ENCODE measurements around the gene DDAH1.

DDAH1 gene

DNA sequence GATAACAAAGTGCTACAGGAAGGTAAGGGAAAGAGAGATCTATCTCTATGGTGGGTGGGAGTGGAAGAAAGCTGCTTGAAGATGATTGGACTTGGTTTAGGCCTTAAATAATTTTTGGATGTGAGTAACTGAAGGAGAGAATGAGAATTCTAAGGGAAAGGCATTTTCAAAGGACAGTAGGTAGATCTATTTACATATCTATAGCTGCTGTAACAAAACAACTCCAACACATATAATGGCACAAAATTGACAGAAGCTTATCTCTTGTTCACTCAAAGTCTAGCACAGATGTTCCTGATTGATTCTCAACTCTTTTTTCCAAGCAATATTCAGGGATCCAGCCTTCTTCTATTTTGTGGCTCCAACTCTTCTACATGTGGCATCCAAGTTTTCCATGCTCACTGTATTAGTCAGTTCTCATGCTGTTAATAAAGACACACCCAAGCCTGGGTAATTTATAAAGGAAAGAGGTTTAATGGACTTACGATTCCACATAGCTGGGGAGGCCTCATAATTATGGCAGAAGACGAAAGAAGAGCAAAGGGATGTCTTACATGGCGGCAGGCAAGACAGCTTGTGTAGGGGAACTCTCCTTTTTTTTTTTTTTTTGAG, 3.1 kb upstream of the DDAH1 start:
- no peak for DNase-seq

DNA sequence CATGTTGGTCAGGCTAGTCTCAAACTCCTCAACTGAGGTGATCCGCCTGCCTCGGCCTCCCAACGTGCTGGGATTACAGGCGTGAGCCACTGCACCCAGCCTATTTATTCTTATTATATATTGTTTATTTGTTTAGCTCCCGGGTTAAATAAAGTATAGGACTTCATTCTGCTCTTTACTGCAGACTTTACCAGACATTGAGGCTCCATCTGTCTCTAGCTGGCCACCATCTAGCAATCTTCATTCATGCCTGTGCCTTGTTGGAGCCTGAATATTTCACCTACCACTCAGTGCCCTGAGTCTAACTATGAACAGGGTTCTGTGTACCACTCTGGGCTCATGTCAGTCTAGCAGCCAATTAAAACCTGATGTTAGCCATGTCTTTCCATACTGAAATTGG, 2.1 kb upstream of the DDAH1 start:
- no peak for DNase-seq

DNA sequence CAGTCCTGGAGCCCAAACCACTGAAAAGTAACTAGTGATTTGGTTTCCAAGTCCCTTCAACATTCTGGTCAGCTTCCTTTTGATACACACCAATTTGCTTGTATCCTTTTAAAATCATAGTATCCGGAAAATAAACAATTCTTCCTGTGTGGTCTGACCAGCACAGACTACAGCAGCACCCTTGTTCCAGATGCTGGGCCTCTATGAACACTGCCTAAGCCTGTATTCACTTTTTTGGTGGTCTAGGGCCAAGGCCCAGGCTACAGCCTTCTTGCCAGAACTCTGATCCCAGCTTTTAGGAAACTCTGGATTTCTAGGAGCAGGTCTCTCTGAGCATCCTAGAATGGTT, 801 bp upstream of the DDAH1 start:
- no peak for DNase-seq

DNA sequence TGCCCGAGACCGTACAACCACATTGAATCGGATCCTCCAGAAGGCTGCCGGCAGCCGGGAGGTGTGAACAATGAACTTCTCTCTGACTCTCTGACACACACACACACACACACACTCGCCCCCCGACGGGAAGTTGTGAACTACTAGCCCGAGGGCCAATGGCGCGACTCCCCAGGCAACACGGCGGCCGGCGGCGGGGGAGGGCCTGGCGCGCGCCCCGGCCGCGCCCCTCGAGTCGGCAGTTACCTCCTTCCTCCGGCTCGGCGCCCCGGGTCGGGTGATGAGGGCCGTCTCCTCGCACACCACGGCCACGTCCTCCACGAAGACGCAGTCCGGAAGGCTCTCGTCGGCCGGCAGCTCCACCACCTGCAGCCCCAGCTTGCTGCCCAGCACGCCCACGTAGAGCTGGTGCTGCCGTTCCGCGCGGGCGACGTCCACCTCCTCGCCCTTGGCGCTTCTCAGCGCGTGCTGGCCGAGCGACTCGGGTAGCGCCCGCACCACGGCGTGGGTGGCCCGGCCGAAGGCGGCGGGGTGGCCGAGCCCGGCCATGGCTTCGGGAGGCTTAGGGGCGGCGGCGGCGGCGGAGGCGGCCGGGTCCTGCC, 361 bp downstream of the DDAH1 start:
- no peak for DNase-seq

DNA sequence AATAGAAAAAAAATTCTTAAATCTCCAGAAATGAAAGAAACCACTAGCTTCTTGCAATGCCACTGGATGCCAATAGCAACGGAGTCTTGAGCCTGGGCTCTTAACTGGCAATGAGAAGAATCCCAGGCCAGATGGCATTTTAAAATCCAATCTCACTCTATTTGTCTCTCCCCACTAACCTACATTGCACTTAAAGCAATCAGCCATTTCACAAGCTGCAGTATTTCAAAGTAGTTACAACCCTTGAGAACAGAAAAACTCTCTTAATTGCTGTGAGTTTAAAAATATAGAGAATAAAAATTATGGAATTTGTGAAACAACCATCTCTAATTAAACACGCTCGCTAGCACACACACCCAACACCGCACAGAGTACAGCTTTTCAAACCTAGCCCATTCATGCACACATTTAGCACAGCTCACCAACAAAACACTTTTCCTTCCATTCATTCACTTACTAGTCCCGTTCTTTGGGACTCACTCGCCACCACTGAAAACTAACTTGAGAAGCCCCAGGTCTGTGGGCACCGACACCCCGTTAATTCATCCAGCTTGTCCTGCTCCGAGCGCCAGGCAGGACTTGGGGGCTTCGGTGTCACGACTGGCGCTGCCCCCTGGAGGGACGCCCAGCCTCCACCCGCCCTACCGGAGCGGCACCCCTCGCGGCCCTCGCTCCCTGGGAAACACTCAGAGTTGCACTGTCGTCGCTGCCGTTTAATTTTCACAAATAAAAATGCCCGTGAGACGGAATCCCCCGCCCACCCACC, 1.0 kb downstream of the DDAH1 start:
- DNase-seq: no peak

DNA sequence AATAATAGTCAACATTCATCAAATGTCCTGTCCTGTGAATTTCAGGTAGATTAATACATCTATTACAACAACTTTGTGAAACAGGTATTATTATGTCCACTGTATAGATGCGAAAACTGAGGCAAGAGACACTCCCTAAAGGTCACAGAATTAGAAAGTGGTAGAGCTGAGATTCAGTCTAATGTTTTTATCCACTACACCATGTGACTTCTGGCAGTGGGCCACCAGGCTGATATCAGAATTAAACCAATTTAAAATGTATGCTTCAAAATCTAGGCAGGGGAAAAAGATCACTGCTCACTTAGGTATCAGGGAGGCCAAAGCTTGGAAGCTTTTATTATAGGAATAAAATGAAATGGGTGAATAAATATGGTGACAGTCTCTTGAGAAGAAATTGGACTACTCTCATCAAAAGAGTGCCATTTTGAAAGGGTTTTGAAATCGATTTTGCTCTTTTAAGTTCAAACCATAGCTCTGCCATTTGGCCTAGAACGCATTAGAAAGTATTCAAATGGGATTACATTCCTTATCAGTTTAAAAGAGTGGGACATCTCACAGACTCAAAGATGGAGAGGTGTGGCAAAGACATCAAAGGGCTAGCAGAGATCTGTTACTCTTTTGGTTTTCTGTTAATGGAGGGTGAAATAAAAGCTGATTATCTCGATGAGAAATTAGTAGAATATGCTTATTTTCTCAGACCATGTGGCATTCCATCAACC, 1.9 kb downstream of the DDAH1 start:
- DNase-seq: no peak

DNA sequence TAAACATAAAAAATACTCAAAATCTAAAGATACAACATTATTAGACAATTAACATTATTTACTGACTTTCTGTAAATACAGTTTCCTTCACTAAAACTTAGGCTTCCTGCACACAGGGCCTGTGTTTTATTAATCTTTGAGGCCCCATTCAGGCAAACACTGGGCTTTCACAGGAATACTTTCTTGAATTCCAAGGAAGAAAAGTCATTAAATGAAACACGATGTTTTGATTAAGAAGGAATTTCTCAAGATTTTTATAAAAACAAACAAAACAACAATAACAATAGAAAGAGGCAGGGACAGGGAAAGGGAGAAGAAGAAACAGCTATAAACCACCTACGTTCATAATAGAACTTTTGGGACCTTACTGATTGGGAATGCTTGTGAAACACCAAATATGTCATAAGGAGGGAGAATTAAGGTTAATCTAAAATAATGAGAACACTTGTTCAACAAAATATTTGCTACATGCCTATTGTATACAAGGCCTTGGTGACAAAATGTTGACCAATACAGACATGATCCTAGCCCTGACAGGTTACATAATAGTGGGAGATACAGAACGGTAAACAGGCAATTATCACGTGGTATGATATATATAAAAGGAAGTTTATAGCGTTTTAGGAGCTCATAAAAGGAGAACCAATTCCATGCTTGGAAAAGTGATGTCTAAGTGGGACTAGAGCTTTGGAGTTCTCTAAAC, 3.6 kb downstream of the DDAH1 start:
- DNase-seq: no peak

DNA sequence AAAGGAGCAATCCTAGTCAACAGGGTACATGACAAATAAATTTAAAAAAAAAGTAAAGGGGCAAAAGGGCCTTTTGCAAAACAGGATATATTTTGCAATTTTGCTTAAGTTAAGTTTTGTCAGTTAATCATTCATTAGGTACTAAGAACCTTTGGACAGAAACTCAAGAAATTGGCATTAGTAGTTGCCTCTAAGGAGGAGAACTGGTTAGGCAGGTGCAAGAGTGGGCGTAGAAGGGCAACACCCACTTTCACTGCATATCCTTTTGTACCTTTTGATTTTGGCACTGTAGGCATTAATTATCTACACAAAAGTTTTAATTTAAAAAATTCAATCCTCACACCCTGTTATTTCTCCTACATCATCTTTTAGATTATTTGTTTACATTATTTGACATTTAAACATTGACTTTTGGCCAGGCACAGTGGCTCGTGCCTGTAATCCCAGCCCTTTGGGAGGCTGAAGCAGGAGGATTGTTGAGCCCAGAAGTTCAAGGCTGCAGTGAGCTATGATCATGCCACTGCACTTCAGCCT, 4.3 kb downstream of the DDAH1 start:
- no peak for DNase-seq

DNA sequence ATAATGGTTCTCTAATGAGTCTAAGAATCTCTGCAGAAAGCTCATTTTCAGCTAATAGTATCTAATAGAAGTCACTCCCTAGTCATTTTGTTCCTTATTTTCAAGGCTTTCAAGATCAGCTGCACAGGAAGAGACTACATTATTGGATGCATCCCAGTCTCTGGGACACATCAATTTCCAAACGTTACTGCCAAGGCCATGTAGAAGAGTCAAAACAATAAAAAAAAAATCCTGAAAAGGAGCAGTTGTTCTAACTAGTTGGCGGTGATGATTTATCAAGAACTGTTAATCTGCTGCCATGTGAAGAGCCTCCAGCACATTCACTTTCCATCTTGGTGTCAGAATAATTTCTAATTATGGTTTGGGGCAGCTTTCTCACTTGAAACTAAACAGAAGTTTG, 5.7 kb downstream of the DDAH1 start:
- no peak for DNase-seq

DNA sequence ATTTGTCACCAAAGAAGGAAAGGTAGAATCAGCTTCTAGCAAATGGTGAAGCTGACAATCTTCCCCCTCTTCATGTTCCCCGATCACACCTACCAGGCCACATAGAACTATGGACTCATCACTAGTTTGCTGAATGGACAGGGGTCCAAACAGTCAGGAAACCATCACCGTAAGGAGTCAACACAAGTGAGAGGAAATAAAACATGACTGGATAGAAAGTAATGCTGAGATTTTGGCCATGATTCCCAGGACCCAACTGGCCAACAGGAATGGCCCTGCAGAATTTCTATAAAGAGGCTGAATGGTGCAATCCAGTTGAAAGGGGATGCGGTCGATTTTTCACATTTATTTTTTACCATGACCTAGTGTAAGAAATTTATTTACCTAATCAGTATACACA, 10.7 kb downstream of the DDAH1 start:
- no peak for DNase-seq

DNA sequence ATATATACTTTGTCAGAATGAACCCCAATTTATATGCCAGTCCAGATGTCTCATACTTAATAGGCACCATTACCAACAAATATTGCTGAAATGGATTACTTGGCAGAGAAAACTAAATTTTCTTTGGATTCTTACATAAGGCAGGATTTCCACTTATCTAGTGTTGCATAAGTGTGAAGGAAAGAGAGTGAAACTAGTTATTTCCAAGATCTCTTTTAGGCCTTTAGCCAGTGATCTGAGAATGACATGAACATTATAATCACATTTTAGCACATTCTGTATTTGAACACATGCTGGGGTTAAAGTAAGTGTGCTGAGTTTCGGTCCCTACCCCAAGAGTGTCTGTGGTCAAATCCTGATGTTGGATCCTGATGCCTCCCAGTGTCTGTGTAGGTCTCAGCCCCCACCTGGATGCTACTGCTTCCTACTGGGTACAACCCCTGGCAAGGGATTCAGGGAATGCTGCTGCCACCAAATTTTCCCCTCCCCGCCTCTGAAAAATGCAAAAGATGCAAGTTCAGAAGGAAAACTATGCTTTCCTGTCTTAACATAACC, 11.2 kb downstream of the DDAH1 start:
- DNase-seq: no peak

DNA sequence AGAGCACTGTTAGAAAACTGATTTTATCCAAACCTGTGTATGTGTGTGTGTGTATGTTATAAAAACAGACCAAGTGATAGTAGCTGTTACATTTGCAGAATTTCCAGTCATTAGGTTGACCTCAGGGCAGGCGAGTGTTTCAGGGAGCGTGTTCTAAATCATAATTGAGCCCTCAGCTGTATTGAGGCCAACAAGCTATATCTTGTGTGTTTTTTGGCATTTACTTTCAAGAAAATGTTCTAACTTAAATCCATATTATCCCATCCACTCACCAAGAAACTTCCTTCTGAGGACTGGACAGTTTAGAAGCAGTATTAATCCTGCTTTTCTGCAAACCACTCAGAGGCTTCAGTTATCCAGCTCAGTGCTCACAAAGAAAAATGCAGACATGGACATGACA, 12.0 kb downstream of the DDAH1 start:
- no peak for DNase-seq

DNA sequence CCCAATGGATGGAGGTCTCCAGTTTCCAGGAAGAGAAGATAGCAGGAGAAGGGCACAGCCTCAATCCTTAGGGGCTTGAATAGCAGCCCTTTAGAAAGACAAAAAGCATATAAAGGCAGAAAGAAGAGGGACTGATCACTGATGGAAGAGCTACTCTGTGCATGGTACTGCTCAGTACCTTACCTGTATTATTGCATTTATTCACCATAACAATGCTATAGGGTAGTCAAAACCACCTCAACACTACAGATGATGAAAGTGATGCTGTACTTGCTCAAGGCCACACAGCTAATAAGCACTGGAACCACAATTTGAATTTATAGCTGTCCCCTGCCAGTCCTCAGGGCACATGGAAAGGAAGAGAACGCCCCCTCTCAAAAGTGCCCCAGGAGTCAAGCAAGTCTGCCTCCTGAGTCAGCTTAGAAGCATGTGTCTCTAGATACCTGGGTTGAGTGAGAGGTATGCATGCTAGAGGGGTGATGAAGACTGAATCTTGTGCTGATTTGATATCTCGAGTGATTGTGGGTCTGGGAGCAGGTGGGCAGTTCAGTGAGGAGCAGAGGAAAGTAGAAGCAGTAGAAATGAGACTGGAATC, 13.6 kb downstream of the DDAH1 start:
- DNase-seq: no peak

DNA sequence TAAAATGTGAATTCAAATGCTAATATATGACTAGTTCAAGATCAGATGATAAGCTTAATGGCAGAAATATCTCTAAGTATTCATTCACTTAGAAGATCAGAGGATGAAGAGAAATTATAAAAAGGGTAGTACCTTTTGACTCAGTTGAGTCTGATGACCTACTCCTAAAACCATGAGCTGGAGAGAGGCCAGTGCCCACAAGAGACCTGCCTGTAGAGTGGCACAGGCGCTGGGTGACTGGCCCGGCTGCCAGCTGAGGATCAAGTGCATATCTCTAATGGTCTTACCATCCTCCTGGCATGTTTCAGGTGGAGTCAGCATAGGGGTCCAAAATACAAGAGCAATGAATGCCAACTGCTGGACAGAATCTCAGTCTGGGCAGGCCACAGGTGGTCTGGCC, 14.1 kb downstream of the DDAH1 start:
- no peak for DNase-seq

DNA sequence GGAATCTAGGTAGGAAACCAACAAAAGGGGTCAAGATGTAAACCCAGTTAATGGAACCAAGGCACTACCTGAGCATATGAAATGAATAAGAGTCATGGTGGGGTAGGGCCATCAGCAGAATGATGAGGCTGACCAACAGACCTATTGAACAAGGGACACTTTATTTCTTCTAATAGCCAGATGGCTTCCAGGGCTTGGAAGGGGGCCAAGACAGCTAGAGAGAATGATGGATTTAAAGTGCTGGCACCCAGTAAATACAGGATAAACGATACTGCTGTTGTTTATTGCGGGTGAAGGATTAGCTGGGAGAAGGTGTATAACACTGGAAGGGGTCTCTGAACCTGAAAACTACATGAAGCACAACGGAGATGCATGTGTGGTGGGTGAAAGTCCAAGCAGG, 15.6 kb downstream of the DDAH1 start:
- DNase-seq: no peak

DNA sequence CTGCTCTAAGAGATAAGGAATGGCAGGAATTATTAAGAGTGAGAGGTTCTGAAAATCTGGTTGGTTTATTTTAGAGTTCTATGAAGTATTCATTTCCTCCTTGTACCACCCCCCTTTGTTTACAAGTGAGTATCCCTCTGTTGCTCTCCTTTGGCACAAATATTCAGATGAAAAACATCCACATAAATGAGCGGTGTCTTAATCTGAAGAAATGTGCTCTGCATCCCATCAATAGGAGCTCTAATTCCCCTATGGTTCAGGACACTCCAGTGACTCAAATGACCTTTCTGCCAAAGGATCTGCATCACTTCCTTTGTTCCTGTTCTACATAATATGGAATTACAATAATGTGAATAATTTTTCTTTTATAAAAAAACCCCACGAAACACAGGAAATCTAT, 16.6 kb downstream of the DDAH1 start:
- DNase-seq: no peak

DNA sequence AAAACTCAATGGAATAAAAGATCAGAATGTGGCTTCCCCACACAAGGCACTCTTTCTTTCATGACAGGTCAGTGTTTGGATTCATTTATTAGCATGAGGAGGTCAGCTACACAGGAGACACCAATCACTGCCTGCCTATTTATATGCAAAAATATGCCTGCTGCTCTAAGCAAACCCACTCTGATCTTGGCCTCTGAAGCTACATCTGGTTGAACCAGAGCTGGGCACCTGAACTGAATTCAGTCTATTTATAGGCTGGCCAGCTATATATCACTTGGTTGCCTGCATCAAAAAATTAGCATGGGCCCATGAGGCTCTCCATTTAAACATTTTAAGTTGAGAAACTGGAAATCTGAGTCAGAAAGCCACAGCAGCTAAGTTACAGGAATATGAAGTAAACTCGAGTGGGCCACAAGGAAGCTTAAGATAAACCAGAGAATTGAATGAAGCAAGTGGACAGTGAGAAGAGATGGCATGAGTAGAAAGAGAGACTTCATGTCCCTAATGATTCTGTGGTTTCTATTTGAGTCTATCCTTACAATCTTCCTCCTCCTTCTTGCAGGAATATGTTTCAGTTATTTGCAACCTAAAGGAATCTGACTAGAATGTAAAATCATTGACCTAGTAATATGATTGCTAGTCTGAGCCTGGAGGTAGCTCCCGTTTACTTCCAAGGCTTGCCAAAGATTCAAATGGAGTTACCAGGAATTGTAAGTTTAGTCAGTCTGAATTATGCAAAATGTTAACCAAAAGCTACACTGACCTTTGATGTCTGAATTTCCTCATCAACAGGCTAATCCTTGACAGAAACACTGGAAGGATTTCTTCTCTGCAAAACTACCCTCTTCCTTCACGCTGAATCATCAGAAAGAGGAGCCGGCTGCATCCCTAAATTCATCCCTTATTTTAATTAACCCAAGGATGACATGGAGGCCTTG, 17.7 kb downstream of the DDAH1 start:
- DNase-seq: no peak

DNA sequence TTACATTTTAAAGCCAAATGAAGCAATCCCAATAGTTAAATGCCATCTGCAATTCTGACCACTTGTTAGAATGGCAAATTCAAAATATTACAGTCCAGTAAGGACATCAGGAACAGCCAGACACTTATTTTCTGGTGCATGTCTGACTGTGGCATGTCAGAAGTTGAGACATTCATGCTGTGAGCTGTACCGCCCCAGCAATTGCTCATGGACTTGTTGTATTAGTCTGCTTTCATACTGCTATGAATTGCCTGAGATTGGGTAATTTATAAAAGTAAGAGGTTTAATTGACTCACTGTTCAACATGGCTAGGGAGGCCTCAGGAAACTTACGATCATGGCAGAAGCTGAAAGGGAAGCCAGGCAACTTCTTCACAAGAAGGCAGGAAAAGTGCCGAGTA, 19.1 kb downstream of the DDAH1 start:
- DNase-seq: no peak

DNA sequence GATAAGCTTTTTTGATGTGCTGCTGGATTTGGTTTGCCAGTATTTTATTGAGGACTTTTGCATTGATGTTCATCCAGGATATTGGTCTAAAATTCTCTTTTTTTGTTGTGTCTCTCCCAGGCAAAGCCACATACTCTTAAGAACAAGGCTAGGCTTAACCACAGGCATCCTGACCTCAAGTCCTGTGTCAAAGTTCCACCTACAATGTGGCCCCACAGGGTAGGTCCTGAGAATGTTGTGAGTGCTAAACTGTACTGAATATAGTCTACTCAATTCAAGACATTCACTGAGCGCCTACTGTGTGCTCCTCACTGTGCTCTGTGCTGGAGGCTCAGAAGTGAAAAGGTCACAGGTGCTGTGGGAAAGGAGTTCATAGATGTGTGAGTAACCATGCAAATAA, 20.6 kb downstream of the DDAH1 start:
- no peak for DNase-seq

DNA sequence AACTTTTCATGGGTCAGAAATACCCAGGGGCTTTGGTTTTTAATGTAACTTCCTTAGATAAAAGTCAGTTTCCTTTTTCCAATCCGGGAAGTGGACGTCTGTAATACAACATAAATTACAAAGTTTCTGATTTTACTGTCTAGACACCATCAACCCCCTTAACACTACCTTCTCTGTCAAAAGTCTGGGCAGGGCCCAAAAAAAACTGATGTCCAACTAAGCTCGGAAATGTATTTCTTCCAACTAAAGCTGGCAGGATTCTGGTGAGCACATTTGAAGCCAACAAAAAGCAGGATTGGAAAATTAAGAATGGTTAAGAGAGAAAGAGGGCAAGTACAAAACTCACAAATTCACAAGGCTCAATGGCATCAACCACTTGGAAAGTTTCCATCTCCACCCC, 24.3 kb downstream of the DDAH1 start:
- DNase-seq: no peak

DNA sequence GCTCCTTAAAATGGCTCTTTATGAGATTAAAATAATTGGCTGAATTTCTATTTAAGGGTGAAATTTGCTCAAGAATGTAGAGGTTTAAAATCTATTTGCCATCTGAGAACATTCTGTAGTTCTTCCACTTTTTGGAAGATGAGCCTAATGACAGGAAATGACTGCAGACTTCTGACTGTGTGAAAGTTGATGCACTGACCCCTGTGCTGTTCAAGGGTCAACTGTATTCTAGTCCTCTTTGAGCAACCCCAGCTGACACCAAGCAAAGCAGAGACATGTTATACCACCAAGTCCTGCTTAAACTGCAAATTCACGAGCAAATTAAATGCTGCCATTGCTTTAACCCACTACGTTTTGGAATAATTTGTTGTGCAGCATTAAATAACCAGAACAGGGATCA, 26.6 kb downstream of the DDAH1 start:
- DNase-seq: no peak

Measured in CD4-positive, alpha-beta T cell treated with Interleukin-17A for 1 hour (primary cell).